Stomach (tissue), 9 donors: ENCODE results near the gene TMEM37. TPM values are rescaled to one million over a fixed set of nuclear protein-coding genes. Genes with fewer than 3 reads are reported as not detected.

ENCODE experiments used
- DNase-seq, 2 donors: peaks; one replicate each; pipeline versions ENCODE4 v3.0.0 to v3.0.0-alpha.2; 2013 to 2019
- H3K27ac ChIP-seq, 5 donors: fragments of 200-600 bp in 4 of 5; sonication (generic) in 4 of 5; one replicate each; pipeline ENCODE4 v1.5.1; 2013 to 2019; ENCODE audit warnings: mild to moderate bottlenecking in 1 of 5, moderate library complexity in 1 of 5
- H3K27me3 ChIP-seq, 3 donors: fragments of 200-600 bp; sonication (generic); one replicate each; pipeline ENCODE4 v1.5.1; 2017 to 2019; ENCODE audit warnings: mixed run types in 1 of 3
- H3K36me3 ChIP-seq, 4 donors: fragments of 200-600 bp; sonication (generic); 1 replicate in 3 of 4; 2 replicates in 1 of 4; pipeline ENCODE4 v1.5.1; 2016 to 2019
- H3K4me1 ChIP-seq, 4 donors: fragments of 200-600 bp; sonication (generic); one replicate each; pipeline ENCODE4 v1.5.1; 2016 to 2019
- H3K4me3 ChIP-seq, 4 donors: fragments of 200-600 bp; sonication (generic) in 3 of 4; one replicate each; pipeline ENCODE4 v1.5.1; 2016 to 2019; ENCODE audit warnings: mild to moderate bottlenecking in 1 of 4
- H3K9me3 ChIP-seq, 4 donors: fragments of 200-600 bp; sonication (generic); one replicate each; pipeline ENCODE4 v1.5.1; 2016 to 2019
- EP300 ChIP-seq: sonication (generic); formaldehyde crosslinking; IDR thresholded peaks from one replicate; pipeline ENCODE4 v1.6.1; 2017; ENCODE audit warnings: antibody characterized with exemption
- POLR2A ChIP-seq, 4 donors: fragments of 450-650 bp; IDR thresholded peaks; one replicate each; pipeline ENCODE4 v1.6.1; 2016; ENCODE audit warnings: antibody characterized with exemption in 4 of 4, control low read depth in 2 of 4, mild to moderate bottlenecking in 1 of 4, moderate library complexity in 1 of 4
- POLR2AphosphoS5 ChIP-seq, 3 donors: sonication (generic); formaldehyde crosslinking; IDR thresholded peaks; one replicate each; pipeline ENCODE4 v1.6.1; 2016; ENCODE audit warnings: antibody characterized with exemption in 3 of 3
- WGBS, 5 donors: extraction: QIAGEN DNeasy Blood & Tissue Kit in 3 of 5; methylation state at CpG; one replicate each; pipeline versions ENCODE4 v1.1.5 to v1.1.7; 2013 to 2018; 5-methylcytosine and 5-hydroxymethylcytosine counted together
- intact Hi-C: fragments of 100-400 bp; cut with DNase I; formaldehyde crosslinking; loops from one replicate; pipeline ENCODE4 v1.15.1; 2023; ENCODE audit warnings: low total_unique reads
- polyA plus RNA-seq, 3 donors: library from polyadenylated mRNA; stranded (reverse); fragments of 200-250 nt; gene quantifications; one replicate each; pipeline ENCODE4 v1.2.3, GENCODE V29; 2013
- total RNA-seq, 5 donors: library from RNA; depleted of rRNA; stranded (reverse); fragments of >200 nt; gene quantifications; one replicate each; pipeline versions ENCODE4 v1.1.0 to v1.2.3, GENCODE V29; 2014 to 2016
- TF ChIP-seq, protein P1 (sequence below), 7 experiments: fragments of 450-650 bp in 4 of 7; fragments of 200-600 bp in 3 of 7; sonication (generic) in 3 of 7; IDR thresholded peaks; one replicate each; pipeline ENCODE4 v1.5.1; 2016 to 2019; ENCODE audit warnings: antibody characterized with exemption in 7 of 7, control low read depth in 2 of 7, mild to moderate bottlenecking in 1 of 7
- donor health status: healthy with polysubstance abuse.
- donor health status: Bipolar disorder and iron deficiency.
- donor health status: healthy.

TMEM37 gene
- total and polyA plus RNA-seq, 8 donors, result 5.7 to 27.8 (median 15.9) TPM; not detected in 1

DNA sequence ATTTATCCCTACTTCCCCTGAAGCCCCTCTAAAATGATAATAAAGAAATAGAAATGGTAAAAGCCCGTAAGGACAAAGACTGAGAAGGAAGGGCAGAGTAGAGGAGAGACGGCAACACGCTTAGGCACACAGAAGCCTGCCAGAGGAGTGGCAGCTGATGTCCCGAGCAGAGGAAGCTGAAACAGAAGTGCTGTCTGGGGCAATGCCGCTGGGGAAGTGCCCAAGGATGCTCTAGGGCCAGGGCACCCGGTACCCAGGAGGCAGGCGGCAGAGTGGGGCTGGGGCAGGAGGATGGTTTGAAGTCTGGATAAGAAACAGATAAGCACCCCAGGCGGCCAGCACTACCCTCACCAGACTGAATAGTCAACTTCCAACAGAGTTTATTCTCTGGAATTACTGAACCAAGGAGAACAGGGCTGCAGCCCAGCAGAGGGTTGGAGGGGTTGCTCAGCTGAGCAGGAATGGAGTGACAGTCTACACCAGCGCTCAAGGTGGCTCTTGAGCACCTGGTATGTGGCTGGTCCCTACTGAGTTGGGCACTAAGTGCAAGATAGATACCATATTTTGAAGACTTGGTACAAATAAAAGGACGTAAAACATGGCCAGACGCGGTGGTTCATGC, 22.4 kb downstream of the TMEM37 start:
- intact Hi-C loops, result no loop called here
- H3K27ac ChIP-seq, result no peak overlapping the region
- DNase-seq, result no peak
- no peaks in the 10 kb centered on the region for H3K4me1 ChIP-seq
- no peak overlapping the region for H3K4me3 ChIP-seq
- no peak for TF ChIP-seq EP300
- TF ChIP-seq, protein P1, sequence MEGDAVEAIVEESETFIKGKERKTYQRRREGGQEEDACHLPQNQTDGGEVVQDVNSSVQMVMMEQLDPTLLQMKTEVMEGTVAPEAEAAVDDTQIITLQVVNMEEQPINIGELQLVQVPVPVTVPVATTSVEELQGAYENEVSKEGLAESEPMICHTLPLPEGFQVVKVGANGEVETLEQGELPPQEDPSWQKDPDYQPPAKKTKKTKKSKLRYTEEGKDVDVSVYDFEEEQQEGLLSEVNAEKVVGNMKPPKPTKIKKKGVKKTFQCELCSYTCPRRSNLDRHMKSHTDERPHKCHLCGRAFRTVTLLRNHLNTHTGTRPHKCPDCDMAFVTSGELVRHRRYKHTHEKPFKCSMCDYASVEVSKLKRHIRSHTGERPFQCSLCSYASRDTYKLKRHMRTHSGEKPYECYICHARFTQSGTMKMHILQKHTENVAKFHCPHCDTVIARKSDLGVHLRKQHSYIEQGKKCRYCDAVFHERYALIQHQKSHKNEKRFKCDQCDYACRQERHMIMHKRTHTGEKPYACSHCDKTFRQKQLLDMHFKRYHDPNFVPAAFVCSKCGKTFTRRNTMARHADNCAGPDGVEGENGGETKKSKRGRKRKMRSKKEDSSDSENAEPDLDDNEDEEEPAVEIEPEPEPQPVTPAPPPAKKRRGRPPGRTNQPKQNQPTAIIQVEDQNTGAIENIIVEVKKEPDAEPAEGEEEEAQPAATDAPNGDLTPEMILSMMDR (IDR thresholded peaks at IDR 0.05), result no peak
- TF ChIP-seq POLR2A (IDR thresholded peaks at IDR 0.05), result no peak
- TF ChIP-seq POLR2AphosphoS5 (IDR thresholded peaks at IDR 0.05), result no peak
- no peaks in the 10 kb centered on the region for H3K27me3 ChIP-seq
- H3K36me3 ChIP-seq, result no peaks in the 10 kb centered on the region
- WGBS, 5 donors, result 69 to 87% (median 76%) methylated on average over 12 of the region's 12 CpGs
- H3K9me3 ChIP-seq, result no peaks in the 10 kb centered on the region

DNA sequence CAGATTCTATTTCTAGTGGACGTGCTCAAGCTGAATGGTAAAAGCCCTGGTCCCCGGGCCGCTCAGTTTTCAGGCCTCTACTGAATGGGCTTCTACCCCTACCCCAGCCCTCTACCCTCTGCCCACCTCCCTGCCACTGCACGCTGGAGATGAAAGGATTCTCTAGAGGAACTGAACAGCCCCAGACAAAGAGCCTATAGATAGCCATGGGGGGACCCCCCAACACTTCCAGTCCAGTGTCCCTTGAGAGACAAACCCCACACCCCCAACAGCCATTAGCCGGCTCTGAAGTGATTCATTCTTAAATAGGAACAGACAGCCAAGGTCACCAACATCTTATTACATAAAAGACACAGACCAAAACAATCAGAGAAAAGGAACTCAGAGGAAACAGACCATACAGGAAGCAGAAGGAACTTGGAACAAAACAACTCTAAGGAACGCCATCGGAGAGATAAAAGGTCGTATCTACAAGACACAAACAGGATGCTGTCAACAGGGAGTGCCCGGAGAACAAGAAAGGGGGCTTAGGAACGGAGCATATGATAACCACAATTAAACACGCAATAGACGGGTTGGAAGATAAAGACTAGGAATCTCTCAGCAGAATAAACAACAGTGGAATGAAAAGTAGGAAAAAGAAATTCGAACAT, 23.5 kb downstream of the TMEM37 start:
- Histone ChIP-seq H3K27ac (no peak overlapping the region), H3K27me3 (no peaks in the 10 kb centered on the region), H3K36me3 (no peaks in the 10 kb centered on the region), H3K4me3 (no peak overlapping the region), H3K4me1 (no peaks in the 10 kb centered on the region), H3K9me3 (no peaks in the 10 kb centered on the region)
- 37 to 49% (median 45%) methylated on average over 13 of the region's 13 CpGs for WGBS, 5 donors
- intact Hi-C loops, result no loop called here
- no peak for DNase-seq
- TF ChIP-seq POLR2AphosphoS5 (IDR thresholded peaks at IDR 0.05) (no peak), POLR2A (IDR thresholded peaks at IDR 0.05) (no peak), EP300 (no peak)
- TF ChIP-seq, protein P1 (IDR thresholded peaks at IDR 0.05), result no peak

DNA sequence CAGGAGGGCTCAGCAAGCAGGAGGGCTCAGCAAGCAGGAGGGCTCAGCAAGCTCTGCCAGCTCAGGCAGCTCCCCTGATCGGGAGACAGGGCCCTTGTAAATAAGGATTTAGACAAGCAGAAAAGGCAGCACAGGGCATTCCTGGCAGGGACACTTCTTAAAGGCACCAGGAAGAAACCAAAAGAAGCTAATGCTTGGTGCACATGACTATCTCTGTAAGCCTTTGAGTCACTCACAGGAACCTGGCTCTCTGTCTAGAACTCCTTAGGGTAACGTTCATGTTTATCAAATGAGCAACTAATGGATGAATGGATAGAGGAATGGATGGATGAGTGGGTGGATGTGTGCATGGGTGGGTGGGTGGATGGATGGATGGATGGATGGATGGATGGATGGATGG, 28.4 kb downstream of the TMEM37 start:
- DNase-seq, result no peak
- no peaks in the 10 kb centered on the region for H3K9me3 ChIP-seq
- TF ChIP-seq POLR2A (IDR thresholded peaks at IDR 0.05) (no peak), POLR2AphosphoS5 (IDR thresholded peaks at IDR 0.05) (no peak), EP300 (no peak)
- TF ChIP-seq, protein P1 (IDR thresholded peaks at IDR 0.05), result no peak
- no peaks in the 10 kb centered on the region for H3K27me3 ChIP-seq
- no peak overlapping the region for H3K27ac ChIP-seq
- 47 to 64% (median 62%) methylated on average over 2 of the region's 2 CpGs for WGBS, 5 donors
- H3K36me3 ChIP-seq, result no peaks in the 10 kb centered on the region
- H3K4me1 ChIP-seq, result no peaks in the 10 kb centered on the region
- intact Hi-C loops, result no loop called here
- H3K4me3 ChIP-seq, result no peak overlapping the region

DNA sequence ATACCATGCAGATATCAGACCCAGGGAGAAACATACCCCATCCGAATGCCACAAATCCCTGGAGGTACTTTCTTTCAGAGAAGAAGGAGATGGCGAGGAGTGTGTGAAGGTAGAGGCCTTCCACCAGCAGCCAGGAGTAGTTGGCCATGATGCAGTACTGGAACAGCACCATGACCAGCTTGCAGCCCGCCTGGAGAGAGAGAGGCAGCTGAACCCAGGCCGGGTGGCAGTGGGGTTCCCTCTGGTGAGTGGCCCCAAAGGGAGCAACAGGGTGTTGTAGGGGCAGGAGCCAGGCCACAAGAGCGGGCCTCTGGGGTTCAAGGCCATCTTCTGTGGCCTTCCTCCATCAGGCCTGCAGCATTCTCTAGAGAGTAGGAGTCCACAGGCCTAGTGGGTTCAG, 30.2 kb downstream of the TMEM37 start:
- 85 to 96% (median 92%) methylated on average over 4 to 5 of the region's 5 CpGs for WGBS, 5 donors
- no peaks in the 10 kb centered on the region for H3K27me3 ChIP-seq
- no peak for TF ChIP-seq POLR2A (IDR thresholded peaks at IDR 0.05)
- TF ChIP-seq EP300, result no peak
- TF ChIP-seq POLR2AphosphoS5 (IDR thresholded peaks at IDR 0.05), result no peak
- H3K27ac ChIP-seq, result no peak overlapping the region
- intact Hi-C loops, result no loop called here
- no peaks in the 10 kb centered on the region for H3K4me1 ChIP-seq
- no peaks in the 10 kb centered on the region for H3K36me3 ChIP-seq
- H3K4me3 ChIP-seq, result no peak overlapping the region
- no peaks in the 10 kb centered on the region for H3K9me3 ChIP-seq
- DNase-seq, result no peak

DNA sequence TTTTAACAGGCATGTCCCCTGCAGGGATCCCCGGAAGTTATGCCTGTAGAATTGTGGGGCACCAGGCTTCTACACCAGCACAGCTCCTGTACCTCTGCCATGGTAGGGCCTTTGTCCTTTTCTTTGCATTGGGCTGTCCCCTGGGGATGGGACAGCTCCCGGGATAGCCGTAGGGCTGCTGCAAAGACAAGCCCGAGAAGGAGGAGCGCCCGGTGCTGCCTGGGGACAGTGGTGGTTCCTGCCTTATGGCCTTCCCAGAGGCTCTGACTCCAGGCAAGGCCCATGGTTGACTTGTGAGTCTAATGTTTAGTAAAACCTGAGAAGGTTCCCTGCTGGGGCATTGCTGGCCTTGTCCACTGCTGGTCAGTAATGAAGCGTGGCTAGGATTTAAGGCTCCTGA, 30.9 kb downstream of the TMEM37 start:
- no peak overlapping the region for H3K4me3 ChIP-seq
- 97 to 99% (median 98%) methylated on average over 7 of the region's 7 CpGs for WGBS, 5 donors
- no peaks in the 10 kb centered on the region for H3K36me3 ChIP-seq
- DNase-seq, result no peak
- no peaks in the 10 kb centered on the region for H3K27me3 ChIP-seq
- H3K9me3 ChIP-seq, result no peaks in the 10 kb centered on the region
- TF ChIP-seq POLR2A (IDR thresholded peaks at IDR 0.05) (no peak), EP300 (no peak), POLR2AphosphoS5 (IDR thresholded peaks at IDR 0.05) (no peak)
- TF ChIP-seq, protein P1 (IDR thresholded peaks at IDR 0.05), result no peak
- no peak overlapping the region for H3K27ac ChIP-seq
- intact Hi-C loops, result no loop called here
- H3K4me1 ChIP-seq, result no peaks in the 10 kb centered on the region
